Gastroesophageal sphincter (tissue), 3 donors: ENCODE measurements around the gene ARHGAP21.

Experiments
- CTCF ChIP-seq, 4 experiments: fragments of 200-600 bp in 2 of 4; fragments of 450-650 bp in 2 of 4; sonication (generic) in 1 of 4; IDR thresholded peaks; one replicate each; pipeline ENCODE4 v1.5.1; 2017 to 2019; ENCODE audit warnings: antibody characterized with exemption in 4 of 4, mild to moderate bottlenecking in 2 of 4, moderate library complexity in 2 of 4
- EP300 ChIP-seq: sonication (generic); formaldehyde crosslinking; IDR thresholded peaks from one replicate; pipeline ENCODE4 v1.6.1; 2017; ENCODE audit warnings: antibody characterized with exemption, mild to moderate bottlenecking
- POLR2A ChIP-seq, 2 donors: fragments of 450-650 bp; IDR thresholded peaks; one replicate each; pipeline ENCODE4 v1.6.1; 2017; ENCODE audit warnings: antibody characterized with exemption in 2 of 2, mild to moderate bottlenecking in 2 of 2, moderate library complexity in 1 of 2

GRCh38 chr10:24685958-24686540 lies 37.6 kb downstream of the ARHGAP21 start:
- TF ChIP-seq CTCF (IDR thresholded peaks at IDR 0.05) (no peak), POLR2A (IDR thresholded peaks at IDR 0.05) (no peak), EP300 (no peak)
